HEK293 (cell line): Measurements from ENCODE around the gene FUT8.

ENCODE experiments used
- CTCF ChIP-seq: fragments of 450-650 bp; formaldehyde crosslinking; IDR thresholded peaks from 2 replicates; pipeline ENCODE4 v1.5.1; 2016; ENCODE audit warnings: missing biosample characterization, missing genetic modification characterization
- ZNF239 ChIP-seq: fragments of 450-650 bp; formaldehyde crosslinking; IDR thresholded peaks from 2 replicates; pipeline ENCODE4 v1.5.1; 2016; ENCODE audit warnings: missing biosample characterization, missing genetic modification characterization

- TF ChIP-seq ZNF239 (tag by site-specific recombination), result no peak
- TF ChIP-seq CTCF, result no peak
These were observed 8.9 kb downstream of the FUT8 start for GRCh38 chr14:65421201-65421981.
